Measurements from ENCODE around the gene RPS6KA2. TPM values are rescaled to one million over a fixed set of nuclear protein-coding genes. Genes with fewer than 3 reads are reported as not detected.

Gene RPS6KA2
- total RNA-seq, 1 experiment from 2014 or later = 4.1 TPM

DNA sequence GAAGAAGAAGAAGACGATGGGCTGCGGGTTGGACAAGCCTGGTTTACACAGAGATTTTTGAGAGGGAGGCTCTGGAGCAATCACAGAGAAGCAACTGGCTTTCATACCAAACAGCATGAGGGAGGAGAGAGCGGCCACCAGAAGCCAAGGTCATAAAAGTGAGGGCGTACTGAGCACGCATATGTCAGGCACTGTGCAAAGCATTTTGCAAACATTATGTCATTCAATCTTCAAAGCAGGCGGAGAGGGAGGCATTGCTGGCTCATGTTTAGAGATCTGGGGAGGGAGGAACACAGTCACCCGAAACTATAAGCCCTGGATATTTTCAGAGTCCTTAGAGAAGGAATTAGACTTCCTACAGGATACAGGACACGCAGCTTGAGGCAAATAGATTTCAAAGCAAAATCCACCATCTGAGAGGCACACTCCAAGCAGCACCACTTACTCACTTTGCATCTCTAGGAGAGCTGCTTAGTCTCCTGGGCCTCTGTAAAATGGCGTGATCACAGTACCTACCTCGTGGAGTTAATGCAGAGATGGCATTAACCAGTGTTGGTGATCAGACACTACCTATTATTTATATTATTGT, 65.2 kb downstream of the RPS6KA2 start:
- Histone ChIP-seq H3K36me3 (ENCODE audit: control insufficient read depth, insufficient read depth, low read length) (no peaks in the 10 kb centered on the region), H3K9me3 (ENCODE audit: control insufficient read depth, insufficient read depth, low read depth, low read length) (no peaks in the 10 kb centered on the region; the same call in 1 of the 2 replicates), H3K27ac (ENCODE audit: low read length) (no peak overlapping the region), H3K4me1 (ENCODE audit: control insufficient read depth, insufficient read depth, low read length) (no peaks in the 10 kb centered on the region), H3K4me3 (ENCODE audit: low read depth in 2 of 2, low read length in 2 of 2) (no peak overlapping the region), H3K27me3 (ENCODE audit: control insufficient read depth, insufficient read depth, low read length) (no peaks in the 10 kb centered on the region)
- no peak for DNase-seq (ENCODE audit: low read depth, low spot score)
- ChIA-PET CTCF (no interaction called here), POLR2A (no interaction called here)
- BruUV-seq (replicated peaks) = no TSS peak
- TF ChIP-seq TCF7L2 (IDR thresholded peaks at IDR 0.05; ENCODE audit: low read depth, low read length) = no peak
- TF ChIP-seq, protein P1, sequence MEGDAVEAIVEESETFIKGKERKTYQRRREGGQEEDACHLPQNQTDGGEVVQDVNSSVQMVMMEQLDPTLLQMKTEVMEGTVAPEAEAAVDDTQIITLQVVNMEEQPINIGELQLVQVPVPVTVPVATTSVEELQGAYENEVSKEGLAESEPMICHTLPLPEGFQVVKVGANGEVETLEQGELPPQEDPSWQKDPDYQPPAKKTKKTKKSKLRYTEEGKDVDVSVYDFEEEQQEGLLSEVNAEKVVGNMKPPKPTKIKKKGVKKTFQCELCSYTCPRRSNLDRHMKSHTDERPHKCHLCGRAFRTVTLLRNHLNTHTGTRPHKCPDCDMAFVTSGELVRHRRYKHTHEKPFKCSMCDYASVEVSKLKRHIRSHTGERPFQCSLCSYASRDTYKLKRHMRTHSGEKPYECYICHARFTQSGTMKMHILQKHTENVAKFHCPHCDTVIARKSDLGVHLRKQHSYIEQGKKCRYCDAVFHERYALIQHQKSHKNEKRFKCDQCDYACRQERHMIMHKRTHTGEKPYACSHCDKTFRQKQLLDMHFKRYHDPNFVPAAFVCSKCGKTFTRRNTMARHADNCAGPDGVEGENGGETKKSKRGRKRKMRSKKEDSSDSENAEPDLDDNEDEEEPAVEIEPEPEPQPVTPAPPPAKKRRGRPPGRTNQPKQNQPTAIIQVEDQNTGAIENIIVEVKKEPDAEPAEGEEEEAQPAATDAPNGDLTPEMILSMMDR (IDR thresholded peaks at IDR 0.05) = no peak
- TF ChIP-seq, protein P2, sequence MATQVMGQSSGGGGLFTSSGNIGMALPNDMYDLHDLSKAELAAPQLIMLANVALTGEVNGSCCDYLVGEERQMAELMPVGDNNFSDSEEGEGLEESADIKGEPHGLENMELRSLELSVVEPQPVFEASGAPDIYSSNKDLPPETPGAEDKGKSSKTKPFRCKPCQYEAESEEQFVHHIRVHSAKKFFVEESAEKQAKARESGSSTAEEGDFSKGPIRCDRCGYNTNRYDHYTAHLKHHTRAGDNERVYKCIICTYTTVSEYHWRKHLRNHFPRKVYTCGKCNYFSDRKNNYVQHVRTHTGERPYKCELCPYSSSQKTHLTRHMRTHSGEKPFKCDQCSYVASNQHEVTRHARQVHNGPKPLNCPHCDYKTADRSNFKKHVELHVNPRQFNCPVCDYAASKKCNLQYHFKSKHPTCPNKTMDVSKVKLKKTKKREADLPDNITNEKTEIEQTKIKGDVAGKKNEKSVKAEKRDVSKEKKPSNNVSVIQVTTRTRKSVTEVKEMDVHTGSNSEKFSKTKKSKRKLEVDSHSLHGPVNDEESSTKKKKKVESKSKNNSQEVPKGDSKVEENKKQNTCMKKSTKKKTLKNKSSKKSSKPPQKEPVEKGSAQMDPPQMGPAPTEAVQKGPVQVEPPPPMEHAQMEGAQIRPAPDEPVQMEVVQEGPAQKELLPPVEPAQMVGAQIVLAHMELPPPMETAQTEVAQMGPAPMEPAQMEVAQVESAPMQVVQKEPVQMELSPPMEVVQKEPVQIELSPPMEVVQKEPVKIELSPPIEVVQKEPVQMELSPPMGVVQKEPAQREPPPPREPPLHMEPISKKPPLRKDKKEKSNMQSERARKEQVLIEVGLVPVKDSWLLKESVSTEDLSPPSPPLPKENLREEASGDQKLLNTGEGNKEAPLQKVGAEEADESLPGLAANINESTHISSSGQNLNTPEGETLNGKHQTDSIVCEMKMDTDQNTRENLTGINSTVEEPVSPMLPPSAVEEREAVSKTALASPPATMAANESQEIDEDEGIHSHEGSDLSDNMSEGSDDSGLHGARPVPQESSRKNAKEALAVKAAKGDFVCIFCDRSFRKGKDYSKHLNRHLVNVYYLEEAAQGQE (IDR thresholded peaks at IDR 0.05; ENCODE audit: insufficient read depth in 1 of 2, low read depth in 2 of 2, low read length in 1 of 2) = no peak
- TF ChIP-seq SIN3A (IDR thresholded peaks at IDR 0.05; ENCODE audit: borderline replicate concordance, insufficient read depth, low read depth, low read length) = no peak
- no peak for TF ChIP-seq POLR2AphosphoS5 (IDR thresholded peaks at IDR 0.05; ENCODE audit: low read depth, low read length)
- ATAC-seq = no peak
- in situ Hi-C loops (cut with HindIII; ENCODE audit: low pct_unique_long_range_greater_than_20kb, low sequenced_read_pairs) = no loop called here
- intact Hi-C loops (cut with micrococcal nuclease; ENCODE audit: unreplicated experiment) = no loop called here

DNA sequence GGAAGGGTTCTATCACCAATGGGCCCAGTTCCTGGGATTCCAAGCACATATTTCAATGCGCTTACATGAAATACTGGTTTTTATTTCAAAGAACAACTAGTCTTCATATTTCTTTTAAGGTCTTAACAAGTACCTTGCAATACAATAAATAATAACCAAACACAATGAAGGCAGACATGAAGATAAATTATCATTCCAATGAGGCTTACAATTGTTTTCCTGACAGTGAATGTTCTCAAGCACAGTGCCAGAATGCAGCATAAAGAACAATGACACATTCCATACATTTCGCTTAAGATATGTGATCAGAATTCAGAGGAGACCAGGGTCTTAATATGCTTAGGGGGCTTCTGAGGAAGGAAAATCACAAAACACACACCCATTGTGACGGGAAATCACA, 66.8 kb downstream of the RPS6KA2 start:
- DNase-seq (ENCODE audit: low read depth, low spot score) (no peak), ATAC-seq (no peak)
- TF ChIP-seq, protein P2 (IDR thresholded peaks at IDR 0.05; ENCODE audit: insufficient read depth in 1 of 2, low read depth in 2 of 2, low read length in 1 of 2) = no peak
- TF ChIP-seq SIN3A (IDR thresholded peaks at IDR 0.05; ENCODE audit: borderline replicate concordance, insufficient read depth, low read depth, low read length) (no peak), TCF7L2 (IDR thresholded peaks at IDR 0.05; ENCODE audit: low read depth, low read length) (no peak), POLR2AphosphoS5 (IDR thresholded peaks at IDR 0.05; ENCODE audit: low read depth, low read length) (no peak)
- TF ChIP-seq, protein P1 (IDR thresholded peaks at IDR 0.05) = no peak
- Histone ChIP-seq H3K4me3 (ENCODE audit: low read depth in 2 of 2, low read length in 2 of 2) (no peak overlapping the region), H3K27me3 (ENCODE audit: control insufficient read depth, insufficient read depth, low read length) (no peaks in the 10 kb centered on the region), H3K27ac (ENCODE audit: low read length) (no peak overlapping the region), H3K9me3 (ENCODE audit: control insufficient read depth, insufficient read depth, low read depth, low read length) (no peaks in the 10 kb centered on the region; the same call in 1 of the 2 replicates), H3K4me1 (ENCODE audit: control insufficient read depth, insufficient read depth, low read length) (no peaks in the 10 kb centered on the region), H3K36me3 (ENCODE audit: control insufficient read depth, insufficient read depth, low read length) (no peaks in the 10 kb centered on the region)
- POLR2A ChIA-PET = no interaction called here
- CTCF ChIA-PET = no interaction called here
- intact Hi-C loops (cut with micrococcal nuclease; ENCODE audit: unreplicated experiment) = no loop called here
- BruUV-seq (replicated peaks) = no TSS peak
- in situ Hi-C loops (cut with HindIII; ENCODE audit: low pct_unique_long_range_greater_than_20kb, low sequenced_read_pairs) = no loop called here

All from Panc1 (cell line).